ENCODE measurements around the gene GSTT2. TPM values are rescaled to one million over a fixed set of nuclear protein-coding genes. Genes with fewer than 3 reads are reported as not detected.

The GSTT2 gene
- total RNA-seq, 4 donors from 2014 or later = 0.39 to 0.66 TPM; not detected in 2

DNA sequence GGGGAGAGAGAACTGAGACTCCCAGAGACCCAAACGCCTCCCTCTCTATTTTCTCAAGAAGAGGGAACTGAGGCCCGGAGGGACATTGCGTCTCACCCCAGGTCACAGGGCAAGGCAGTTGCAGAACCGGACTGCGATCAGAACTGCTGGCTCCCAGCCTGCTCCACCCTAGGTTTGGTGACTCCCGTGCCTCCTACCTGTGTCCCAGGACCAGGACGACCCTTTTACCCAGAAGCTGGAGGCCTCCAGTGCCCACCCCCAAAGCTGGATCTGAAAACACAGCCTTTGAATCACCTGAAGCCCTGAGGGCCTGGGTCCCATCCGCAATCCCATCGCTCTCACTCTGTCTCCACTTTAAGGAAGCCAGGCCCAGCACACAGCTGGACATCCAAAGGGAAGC, 24.0 kb downstream of the GSTT2 start:
- Histone ChIP-seq H3K27ac (no peak overlapping the region), H3K27me3 (peaks cover 0 to 6% of the 10 kb centered on the region in 2 donors), H3K4me3 (no peak overlapping the region), H3K9me3 (no peaks in the 10 kb centered on the region), H3K4me1 (peaks cover 0 to 6% (median 0%) of the 10 kb centered on the region in 4 donors), H3K36me3 (no peaks in the 10 kb centered on the region)
- 73 to 81% methylated on average over 9 of the region's 9 CpGs for WGBS, 2 donors
- DNase-seq (ENCODE audit: low spot score in 2 of 2) = no peak
- no peak for TF ChIP-seq EP300 (IDR thresholded peaks at IDR 0.05)
- TF ChIP-seq POLR2A (IDR thresholded peaks at IDR 0.05) = no peak
- TF ChIP-seq, protein P1, sequence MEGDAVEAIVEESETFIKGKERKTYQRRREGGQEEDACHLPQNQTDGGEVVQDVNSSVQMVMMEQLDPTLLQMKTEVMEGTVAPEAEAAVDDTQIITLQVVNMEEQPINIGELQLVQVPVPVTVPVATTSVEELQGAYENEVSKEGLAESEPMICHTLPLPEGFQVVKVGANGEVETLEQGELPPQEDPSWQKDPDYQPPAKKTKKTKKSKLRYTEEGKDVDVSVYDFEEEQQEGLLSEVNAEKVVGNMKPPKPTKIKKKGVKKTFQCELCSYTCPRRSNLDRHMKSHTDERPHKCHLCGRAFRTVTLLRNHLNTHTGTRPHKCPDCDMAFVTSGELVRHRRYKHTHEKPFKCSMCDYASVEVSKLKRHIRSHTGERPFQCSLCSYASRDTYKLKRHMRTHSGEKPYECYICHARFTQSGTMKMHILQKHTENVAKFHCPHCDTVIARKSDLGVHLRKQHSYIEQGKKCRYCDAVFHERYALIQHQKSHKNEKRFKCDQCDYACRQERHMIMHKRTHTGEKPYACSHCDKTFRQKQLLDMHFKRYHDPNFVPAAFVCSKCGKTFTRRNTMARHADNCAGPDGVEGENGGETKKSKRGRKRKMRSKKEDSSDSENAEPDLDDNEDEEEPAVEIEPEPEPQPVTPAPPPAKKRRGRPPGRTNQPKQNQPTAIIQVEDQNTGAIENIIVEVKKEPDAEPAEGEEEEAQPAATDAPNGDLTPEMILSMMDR (IDR thresholded peaks at IDR 0.05) = no peak

DNA sequence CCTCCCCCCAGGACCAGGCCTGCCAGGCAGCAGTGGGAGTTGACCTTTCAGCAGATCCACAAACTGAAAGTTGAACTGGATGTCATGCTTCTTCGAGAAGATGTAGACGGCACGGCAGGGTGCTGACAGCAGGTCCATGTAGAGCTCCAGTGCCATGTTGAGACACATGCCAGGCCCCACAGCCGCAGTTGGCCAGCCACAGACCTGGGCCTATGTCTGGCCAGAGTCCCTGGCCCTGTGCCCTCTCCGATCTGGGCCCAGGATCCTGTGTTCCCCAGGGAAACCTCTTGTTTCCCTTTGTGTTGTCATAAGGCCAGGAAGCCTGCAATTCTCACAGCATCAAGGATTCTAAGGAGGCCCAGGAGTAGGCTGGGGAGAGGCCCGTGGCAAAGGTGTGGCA, 25.3 kb downstream of the GSTT2 start, which contains the start of gene GSTT4:
GSTT4 (minus strand) TSS at position 253 of the 400 bp plus-strand sequence; CDS start at position 156, 97 bp downstream.
- Histone ChIP-seq H3K36me3 (no peaks in the 10 kb centered on the region), H3K27ac (no peak within 1 kb of the TSS), H3K4me3 (no peak within 1 kb of the TSS), H3K9me3 (no peaks in the 10 kb centered on the region), H3K27me3 (peaks cover 0 to 6% of the 10 kb centered on the region in 2 donors), H3K4me1 (peaks cover 0 to 6% (median 0%) of the 10 kb centered on the region in 4 donors)
- no peak for TF ChIP-seq POLR2A (IDR thresholded peaks at IDR 0.05)
- TF ChIP-seq, protein P1 (IDR thresholded peaks at IDR 0.05) = no peak
- TF ChIP-seq EP300 (IDR thresholded peaks at IDR 0.05) = no peak
- 50 to 59% methylated on average over 6 of the region's 6 CpGs for WGBS, 2 donors
- DNase-seq (ENCODE audit: low spot score in 2 of 2) = no peak

GRCh38 chr22:24006207-24006913, 26.4 kb downstream of the GSTT2 start:
- Histone ChIP-seq H3K4me1 (peaks cover 0 to 11% (median 0%) of the 10 kb centered on the region in 4 donors), H3K9me3 (no peaks in the 10 kb centered on the region), H3K4me3 (no peak overlapping the region), H3K27ac (no peak overlapping the region), H3K36me3 (no peaks in the 10 kb centered on the region), H3K27me3 (peaks cover 0 to 6% of the 10 kb centered on the region in 2 donors)
- no peak for DNase-seq (ENCODE audit: low spot score in 2 of 2)
- TF ChIP-seq POLR2A (IDR thresholded peaks at IDR 0.05) = no peak
- TF ChIP-seq, protein P1 (IDR thresholded peaks at IDR 0.05) = no peak
- no peak for TF ChIP-seq EP300 (IDR thresholded peaks at IDR 0.05)
- WGBS, 2 donors = 74 to 77% methylated on average over 4 to 10 of the region's 10 CpGs

DNA sequence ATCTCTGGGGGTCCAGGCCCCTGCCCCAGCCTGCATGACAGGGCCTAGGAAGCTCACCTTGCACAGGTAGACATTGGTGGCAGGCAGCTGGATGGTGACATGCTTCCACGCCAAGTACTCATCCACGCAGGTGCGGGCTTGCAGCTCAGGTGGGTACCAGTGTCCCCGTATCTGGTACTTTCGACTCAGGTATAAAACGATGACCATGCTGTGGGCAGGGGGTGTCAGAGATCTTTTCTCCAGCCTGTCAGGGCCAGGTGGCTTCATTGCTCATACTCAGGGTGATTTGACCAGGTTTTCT, 26.9 kb downstream of the GSTT2 start:
- H3K4me1 ChIP-seq = peaks cover 0 to 15% (median 0%) of the 10 kb centered on the region in 4 donors
- no peak overlapping the region for H3K27ac ChIP-seq
- 85 to 88% methylated on average over 6 of the region's 6 CpGs for WGBS, 2 donors
- peaks cover 0 to 1% of the 10 kb centered on the region in 2 donors for H3K27me3 ChIP-seq
- H3K4me3 ChIP-seq = no peak overlapping the region
- no peak for DNase-seq (ENCODE audit: low spot score in 2 of 2)
- H3K36me3 ChIP-seq = no peaks in the 10 kb centered on the region
- H3K9me3 ChIP-seq = no peaks in the 10 kb centered on the region
- TF ChIP-seq, protein P1 (IDR thresholded peaks at IDR 0.05) = no peak
- TF ChIP-seq POLR2A (IDR thresholded peaks at IDR 0.05) (no peak), EP300 (IDR thresholded peaks at IDR 0.05) (no peak)

DNA sequence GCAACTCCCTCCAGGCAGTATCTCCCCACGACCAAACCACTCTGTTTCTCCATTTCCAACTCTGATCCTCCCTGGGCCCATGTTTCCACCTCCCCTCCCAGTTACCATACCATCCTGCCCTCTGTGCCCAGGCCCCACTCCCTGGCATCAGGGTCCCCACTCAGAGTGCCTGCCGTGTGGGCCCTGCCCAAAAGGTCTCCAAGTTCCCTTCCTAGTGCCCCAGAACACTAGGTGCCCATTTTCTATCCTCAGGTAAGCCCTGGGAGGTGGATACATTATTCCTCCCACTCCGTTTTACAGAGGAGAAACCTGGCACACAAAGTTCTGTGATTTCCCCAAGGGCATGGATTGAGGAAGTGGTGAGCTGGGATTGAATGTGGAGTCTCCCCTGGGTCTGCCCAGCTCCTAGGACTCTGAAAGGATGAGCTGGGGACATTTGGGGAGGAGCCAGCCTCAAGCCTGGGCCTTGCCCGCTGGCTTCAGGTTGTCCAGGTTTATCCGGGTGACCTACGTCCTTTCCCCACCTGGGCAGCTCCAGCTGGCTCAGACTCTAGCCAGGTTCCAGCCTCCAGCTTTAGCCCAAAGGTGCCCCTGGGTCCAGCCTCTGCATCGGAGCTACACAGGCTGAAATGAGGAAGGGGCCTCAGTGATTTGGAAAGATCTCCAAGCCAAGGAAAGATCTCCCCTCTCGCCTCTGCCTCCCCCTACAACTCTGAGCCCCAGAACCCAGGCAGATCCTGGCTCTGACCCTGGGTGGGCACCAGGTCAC, 27.5 kb downstream of the GSTT2 start:
- WGBS, 2 donors = 78 to 82% methylated on average over 8 of the region's 8 CpGs
- Histone ChIP-seq H3K4me3 (no peak overlapping the region), H3K36me3 (no peaks in the 10 kb centered on the region), H3K27me3 (no peaks in the 10 kb centered on the region), H3K9me3 (no peaks in the 10 kb centered on the region), H3K27ac (no peak overlapping the region), H3K4me1 (peaks cover 0 to 21% (median 2%) of the 10 kb centered on the region in 4 donors)
- TF ChIP-seq EP300 (IDR thresholded peaks at IDR 0.05) (no peak), POLR2A (IDR thresholded peaks at IDR 0.05) (no peak)
- TF ChIP-seq, protein P1 (IDR thresholded peaks at IDR 0.05) = no peak
- DNase-seq (ENCODE audit: low spot score in 2 of 2) = no peak
